ENCODE data around the gene FOXA3.

GRCh38 chr19:45821103-45821521, 43.0 kb upstream of the FOXA3 start:
- TF ChIP-seq CTCF (IDR thresholded peaks at IDR 0.05) (no peak), POLR2A (IDR thresholded peaks at IDR 0.05) (no peak)

Measured in gastroesophageal sphincter (tissue), 3 donors.